ENCODE data around the gene CLUH.

DNA sequence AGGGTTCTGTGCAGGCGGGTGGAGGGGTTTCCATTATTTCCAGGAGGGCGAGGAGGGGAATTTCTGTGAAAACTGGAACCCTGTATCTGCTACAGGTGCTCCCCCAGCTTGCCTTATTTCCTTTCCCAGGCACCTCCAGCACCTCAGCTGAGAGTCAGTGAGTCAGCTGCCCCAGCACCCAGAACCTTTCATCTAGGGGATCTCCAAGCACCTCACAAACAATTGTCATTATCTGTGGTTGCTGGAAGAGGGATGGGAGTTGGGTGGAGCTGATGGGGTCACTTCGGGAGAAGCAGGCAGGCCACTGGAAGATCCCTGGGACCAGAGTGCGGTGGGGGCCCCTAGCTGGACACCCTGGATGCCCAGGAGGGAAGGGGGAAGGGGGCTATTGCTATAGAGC, 10.0 kb upstream of the CLUH start:
- TF ChIP-seq, protein P1, sequence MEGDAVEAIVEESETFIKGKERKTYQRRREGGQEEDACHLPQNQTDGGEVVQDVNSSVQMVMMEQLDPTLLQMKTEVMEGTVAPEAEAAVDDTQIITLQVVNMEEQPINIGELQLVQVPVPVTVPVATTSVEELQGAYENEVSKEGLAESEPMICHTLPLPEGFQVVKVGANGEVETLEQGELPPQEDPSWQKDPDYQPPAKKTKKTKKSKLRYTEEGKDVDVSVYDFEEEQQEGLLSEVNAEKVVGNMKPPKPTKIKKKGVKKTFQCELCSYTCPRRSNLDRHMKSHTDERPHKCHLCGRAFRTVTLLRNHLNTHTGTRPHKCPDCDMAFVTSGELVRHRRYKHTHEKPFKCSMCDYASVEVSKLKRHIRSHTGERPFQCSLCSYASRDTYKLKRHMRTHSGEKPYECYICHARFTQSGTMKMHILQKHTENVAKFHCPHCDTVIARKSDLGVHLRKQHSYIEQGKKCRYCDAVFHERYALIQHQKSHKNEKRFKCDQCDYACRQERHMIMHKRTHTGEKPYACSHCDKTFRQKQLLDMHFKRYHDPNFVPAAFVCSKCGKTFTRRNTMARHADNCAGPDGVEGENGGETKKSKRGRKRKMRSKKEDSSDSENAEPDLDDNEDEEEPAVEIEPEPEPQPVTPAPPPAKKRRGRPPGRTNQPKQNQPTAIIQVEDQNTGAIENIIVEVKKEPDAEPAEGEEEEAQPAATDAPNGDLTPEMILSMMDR (IDR thresholded peaks at IDR 0.05): no peak
- TF ChIP-seq EZH2 (IDR thresholded peaks at IDR 0.05): no peak
- TF ChIP-seq EZH2phosphoT487 (IDR thresholded peaks at IDR 0.05): no peak

Data from neural progenitor cell (in vitro differentiated cells).